Panc1 (cell line): ENCODE measurements around the gene CPZ. TPM values are rescaled to one million over a fixed set of nuclear protein-coding genes. Genes with fewer than 3 reads are reported as not detected.

ENCODE experiments used
- ATAC-seq: fragments of 200-7000 bp; cut with Tn5 transposase; 2 replicates; pipeline ENCODE4 v1.9.1; 2020; ENCODE audit warnings: mild to moderate bottlenecking, moderate library complexity
- BruUV-seq: library from RNA; stranded (reverse); fragments of 400-500 nt; replicated peaks from 2 replicates; lab custom pipeline; 2021; lab: Mats Ljungman, UMichigan
- CTCF ChIA-PET: fragments of 300-600 bp; sonication (Branson Sonifier 250); formaldehyde crosslinking; loops from one replicate; lab custom pipeline; 2022; ENCODE audit warnings: antibody characterized with exemption; lab: Charles Lee
- POLR2A ChIA-PET: fragments of 300-600 bp; sonication (Branson Sonifier 250); formaldehyde crosslinking; loops from one replicate; lab custom pipeline; 2022; ENCODE audit warnings: antibody characterized with exemption; lab: Charles Lee
- DNase-seq: peaks from one replicate; pipeline ENCODE4 v3.0.0-alpha.2; 2010; ENCODE audit warnings: low read depth, low spot score
- H3K27ac ChIP-seq: 2 replicates; pipeline ENCODE4 v1.5.1; 2011; ENCODE audit warnings: mild to moderate bottlenecking, low read length, inconsistent platforms
- H3K27me3 ChIP-seq: fragments of 200-500 bp; sonication (Bioruptor generic); 2 replicates; pipeline ENCODE4 v1.6.0; 2014; ENCODE audit warnings: low read length, inconsistent platforms; ENCODE audit not compliant: control insufficient read depth, insufficient read depth
- H3K36me3 ChIP-seq: fragments of 200-500 bp; sonication (Bioruptor generic); 2 replicates; pipeline ENCODE4 v1.5.1; 2014; ENCODE audit warnings: inconsistent platforms, mild to moderate bottlenecking, low read length, moderate library complexity; ENCODE audit not compliant: control insufficient read depth, insufficient read depth
- H3K4me1 ChIP-seq: 2 replicates; pipeline ENCODE4 v1.5.1; 2011; ENCODE audit warnings: inconsistent platforms, mild to moderate bottlenecking, low read length, moderate library complexity; ENCODE audit not compliant: control insufficient read depth, insufficient read depth
- H3K4me3 ChIP-seq, 2 experiments: 2 replicates each; pipeline ENCODE4 v1.5.1; 2011 to 2012; ENCODE audit warnings: low read depth in 2 of 2, low read length in 2 of 2, mild to moderate bottlenecking in 2 of 2, inconsistent platforms in 1 of 2, moderate library complexity in 1 of 2
- H3K9me3 ChIP-seq: fragments of 200-500 bp; sonication (Bioruptor generic); 2 replicates; pipeline ENCODE4 v1.5.1; 2014; ENCODE audit warnings: low read depth, mild to moderate bottlenecking, inconsistent platforms, low read length, moderate library complexity; ENCODE audit not compliant: control insufficient read depth, insufficient read depth
- CTCF ChIP-seq: fragments of 450-650 bp; IDR thresholded peaks from 2 replicates; pipeline ENCODE4 v1.5.1; 2017; ENCODE audit warnings: mild to moderate bottlenecking
- POLR2AphosphoS5 ChIP-seq: IDR thresholded peaks from 2 replicates; pipeline ENCODE4 v1.6.1; 2012; ENCODE audit warnings: mild to moderate bottlenecking, low read depth, low read length, moderate library complexity
- SIN3A ChIP-seq: IDR thresholded peaks from 2 replicates; pipeline ENCODE4 v1.6.1; 2012; ENCODE audit warnings: low read depth, mild to moderate bottlenecking, low read length, moderate library complexity, borderline replicate concordance; ENCODE audit not compliant: insufficient read depth
- TCF7L2 ChIP-seq: IDR thresholded peaks from 2 replicates; pipeline ENCODE4 v1.6.1; 2011; ENCODE audit warnings: mild to moderate bottlenecking, low read depth, low read length, inconsistent platforms
- in situ Hi-C: cut with HindIII; loops from 2 replicates; pipeline ENCODE4 v1.10.0; 2016; ENCODE audit warnings: low sequenced_read_pairs, low pct_unique_long_range_greater_than_20kb
- intact Hi-C: fragments of 100-400 bp; cut with micrococcal nuclease; formaldehyde crosslinking; loops from one replicate; pipeline ENCODE4 v1.10.0; 2022; ENCODE audit not compliant: unreplicated experiment
- total RNA-seq: library from RNA; stranded (reverse); gene quantifications from one replicate; pipeline ENCODE4 v1.2.1, GENCODE V29; 2021; ENCODE audit not compliant: unreplicated experiment
- TF ChIP-seq, protein P1 (sequence below), 2 experiments: IDR thresholded peaks; 2 replicates each; pipeline ENCODE4 v1.6.1; 2011 to 2012; ENCODE audit warnings: low read depth in 2 of 2, control low read depth in 1 of 2, low read length in 1 of 2, mild to moderate bottlenecking in 1 of 2, moderate library complexity in 1 of 2; ENCODE audit not compliant: insufficient read depth in 1 of 2

CPZ gene
- total RNA-seq, 1 experiment from 2014 or later: 0.15 TPM

- no TSS peak for BruUV-seq
These were observed 17.3 kb downstream of the CPZ start for GRCh38 chr4:8609824-8610350.

DNA sequence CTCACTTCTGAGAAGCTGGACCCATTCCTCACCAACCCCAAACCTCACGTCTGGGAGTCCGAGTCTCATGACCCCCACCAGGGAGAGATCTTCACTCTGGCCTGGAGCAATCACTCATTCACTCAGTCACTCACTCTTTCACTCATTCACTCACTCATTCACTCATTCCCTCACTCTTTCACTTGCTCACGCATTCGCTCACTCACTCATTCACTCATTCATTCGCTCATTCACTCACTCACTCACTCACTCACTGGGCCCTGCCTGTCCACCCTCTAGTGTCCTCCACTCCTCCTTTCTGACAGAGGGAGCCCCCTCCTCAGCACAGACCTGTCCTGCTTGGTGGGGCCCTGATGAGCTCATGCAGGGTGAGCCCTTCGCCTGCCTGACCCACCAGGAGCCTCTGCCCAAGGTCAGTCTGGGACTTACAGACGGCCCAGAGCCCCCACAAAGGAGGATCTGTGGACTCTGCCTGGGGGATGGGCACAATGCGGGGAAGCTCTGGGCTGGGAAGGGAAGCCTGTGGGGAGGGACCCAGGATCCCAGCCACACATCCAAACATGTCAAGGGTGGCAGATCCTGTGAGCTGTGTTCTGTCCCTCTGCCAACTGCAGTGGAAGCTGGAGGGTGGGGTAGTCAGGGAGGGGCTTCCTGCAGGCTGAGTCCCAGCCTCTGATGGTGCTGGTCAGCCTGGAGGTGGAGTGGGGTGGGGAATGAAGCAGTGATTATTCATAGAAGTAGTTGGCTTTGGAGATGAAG is 18.5 kb downstream of the CPZ start:
- Histone ChIP-seq H3K27ac (no peak overlapping the region), H3K27me3 (no peaks in the 10 kb centered on the region; the same call in 1 of the 2 replicates), H3K4me3 (no peak overlapping the region), H3K36me3 (no peaks in the 10 kb centered on the region), H3K9me3 (no peaks in the 10 kb centered on the region), H3K4me1 (no peaks in the 10 kb centered on the region)
- no TSS peak for BruUV-seq
- ChIA-PET CTCF (interaction anchor here (0.6 kb wide), 1 partner anchor 78 kb away, joined by 3 read pairs; no protein-coding TSS in a partner anchor), POLR2A (no interaction called here)
- ATAC-seq (no peak), DNase-seq (no peak)
- in situ Hi-C loops (no loop called here), intact Hi-C loops (no loop called here)
- no peak for TF ChIP-seq SIN3A
- no peak for TF ChIP-seq TCF7L2
- no peak for TF ChIP-seq CTCF
- TF ChIP-seq, protein P1, sequence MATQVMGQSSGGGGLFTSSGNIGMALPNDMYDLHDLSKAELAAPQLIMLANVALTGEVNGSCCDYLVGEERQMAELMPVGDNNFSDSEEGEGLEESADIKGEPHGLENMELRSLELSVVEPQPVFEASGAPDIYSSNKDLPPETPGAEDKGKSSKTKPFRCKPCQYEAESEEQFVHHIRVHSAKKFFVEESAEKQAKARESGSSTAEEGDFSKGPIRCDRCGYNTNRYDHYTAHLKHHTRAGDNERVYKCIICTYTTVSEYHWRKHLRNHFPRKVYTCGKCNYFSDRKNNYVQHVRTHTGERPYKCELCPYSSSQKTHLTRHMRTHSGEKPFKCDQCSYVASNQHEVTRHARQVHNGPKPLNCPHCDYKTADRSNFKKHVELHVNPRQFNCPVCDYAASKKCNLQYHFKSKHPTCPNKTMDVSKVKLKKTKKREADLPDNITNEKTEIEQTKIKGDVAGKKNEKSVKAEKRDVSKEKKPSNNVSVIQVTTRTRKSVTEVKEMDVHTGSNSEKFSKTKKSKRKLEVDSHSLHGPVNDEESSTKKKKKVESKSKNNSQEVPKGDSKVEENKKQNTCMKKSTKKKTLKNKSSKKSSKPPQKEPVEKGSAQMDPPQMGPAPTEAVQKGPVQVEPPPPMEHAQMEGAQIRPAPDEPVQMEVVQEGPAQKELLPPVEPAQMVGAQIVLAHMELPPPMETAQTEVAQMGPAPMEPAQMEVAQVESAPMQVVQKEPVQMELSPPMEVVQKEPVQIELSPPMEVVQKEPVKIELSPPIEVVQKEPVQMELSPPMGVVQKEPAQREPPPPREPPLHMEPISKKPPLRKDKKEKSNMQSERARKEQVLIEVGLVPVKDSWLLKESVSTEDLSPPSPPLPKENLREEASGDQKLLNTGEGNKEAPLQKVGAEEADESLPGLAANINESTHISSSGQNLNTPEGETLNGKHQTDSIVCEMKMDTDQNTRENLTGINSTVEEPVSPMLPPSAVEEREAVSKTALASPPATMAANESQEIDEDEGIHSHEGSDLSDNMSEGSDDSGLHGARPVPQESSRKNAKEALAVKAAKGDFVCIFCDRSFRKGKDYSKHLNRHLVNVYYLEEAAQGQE (IDR thresholded peaks at IDR 0.05; ENCODE audit: insufficient read depth in 1 of 2, low read depth in 2 of 2, low read length in 1 of 2): no peak
- no peak for TF ChIP-seq POLR2AphosphoS5

More at GRCh38 chr4:8609824-8610350, 17.3 kb downstream of the CPZ start:
- H3K36me3 ChIP-seq: no peaks in the 10 kb centered on the region
- H3K9me3 ChIP-seq: no peaks in the 10 kb centered on the region
- ATAC-seq (no peak), DNase-seq (no peak)
- ChIA-PET CTCF (no interaction called here), POLR2A (no interaction called here)
- TF ChIP-seq, protein P1 (IDR thresholded peaks at IDR 0.05; ENCODE audit: insufficient read depth in 1 of 2, low read depth in 2 of 2, low read length in 1 of 2): no peak
- TF ChIP-seq POLR2AphosphoS5: no peak
- no peak for TF ChIP-seq CTCF
- no peak for TF ChIP-seq SIN3A
- TF ChIP-seq TCF7L2: no peak
- no peaks in the 10 kb centered on the region; the same call in 1 of the 2 replicates for H3K27me3 ChIP-seq
- in situ Hi-C loops (no loop called here), intact Hi-C loops (no loop called here)
- no peak overlapping the region for H3K27ac ChIP-seq
- H3K4me3 ChIP-seq: no peak overlapping the region
- H3K4me1 ChIP-seq: no peaks in the 10 kb centered on the region
